Lung (tissue), 16 donors: Measurements from ENCODE around the gene COL9A3. TPM values are rescaled to one million over a fixed set of nuclear protein-coding genes. Genes with fewer than 3 reads are reported as not detected.

Experiments used
- ATAC-seq: fragments of 200-7000 bp; cut with Tn5 transposase; one replicate; pipeline ENCODE4 v1.9.1; 2020; ENCODE audit warnings: moderate number of reproducible peaks; ENCODE audit not compliant: insufficient read depth, low FRiP score
- DNase-seq, 3 donors: peaks; one replicate each; pipeline ENCODE4 v3.0.0-alpha.2; 2013 to 2017
- H3K27ac ChIP-seq, 2 donors: one replicate each; pipeline ENCODE4 v1.5.1; 2013; ENCODE audit warnings: mild to moderate bottlenecking in 2 of 2, moderate library complexity in 2 of 2, control low read depth in 1 of 2, inconsistent platforms in 1 of 2, low read depth in 1 of 2, low read length in 1 of 2
- H3K27me3 ChIP-seq, 3 donors: one replicate each; pipeline ENCODE4 v1.5.1; 2013; ENCODE audit warnings: low read length in 2 of 3; ENCODE audit not compliant: control insufficient read depth in 3 of 3, insufficient read depth in 3 of 3
- H3K36me3 ChIP-seq, 4 donors: one replicate each; pipeline ENCODE4 v1.5.1; 2013; ENCODE audit warnings: low read length in 4 of 4, mild to moderate bottlenecking in 1 of 4, moderate library complexity in 1 of 4; ENCODE audit not compliant: control insufficient read depth in 4 of 4, insufficient read depth in 4 of 4
- H3K4me1 ChIP-seq, 5 donors: one replicate each; pipeline ENCODE4 v1.5.1; 2013; ENCODE audit warnings: low read length in 5 of 5, mild to moderate bottlenecking in 2 of 5, moderate library complexity in 1 of 5; ENCODE audit not compliant: control insufficient read depth in 5 of 5, insufficient read depth in 5 of 5
- H3K4me3 ChIP-seq: one replicate; pipeline ENCODE4 v1.5.1; 2013; ENCODE audit warnings: mild to moderate bottlenecking, control low read depth, moderate library complexity
- H3K9ac ChIP-seq, 2 donors: one replicate each; pipeline ENCODE4 v1.5.1; 2013; ENCODE audit warnings: low read length in 2 of 2, control low read depth in 1 of 2; ENCODE audit not compliant: insufficient read depth in 1 of 2
- H3K9me3 ChIP-seq, 4 donors: one replicate each; pipeline ENCODE4 v1.5.1; 2013; ENCODE audit warnings: low read length in 3 of 4, mild to moderate bottlenecking in 1 of 4, moderate library complexity in 1 of 4; ENCODE audit not compliant: control insufficient read depth in 4 of 4, insufficient read depth in 3 of 4
- CTCF ChIP-seq: IDR thresholded peaks from 2 replicates; pipeline ENCODE4 v1.5.1; 2012; ENCODE audit warnings: mild to moderate bottlenecking; ENCODE audit errors: control extremely low read depth, extremely low read depth
- WGBS, 2 donors: extraction: QIAGEN DNeasy Blood & Tissue Kit; methylation state at CpG; one replicate each; pipeline ENCODE4 v1.1.7; 2013; 5-methylcytosine and 5-hydroxymethylcytosine counted together
- long read RNA-seq, 5 donors: transcript quantifications; one replicate each; lab custom pipeline, GENCODE V29; 2026
- polyA plus RNA-seq, 2 donors: library from polyadenylated mRNA; stranded (reverse); fragments of 200-250 nt; gene quantifications; one replicate each; pipeline ENCODE4 v1.2.1, GENCODE V29; 2013
- total RNA-seq, 2 donors: library from RNA; depleted of rRNA in 1 of 2; stranded (reverse); fragments of >200 nt in 1 of 2; gene quantifications; one replicate each; pipeline ENCODE4 v1.2.1, GENCODE V29; 2014 to 2021
- donor health status: control.
- donor health status: control.
- donor health status: Bipolar disorder and iron deficiency.
- donor health status: healthy.
- donor health status: DM: yes; HTN: yes; CAD: no.

COL9A3 gene
- total RNA-seq (10 to 100 TPM in 1 of 2 donors, under 1 TPM in 1; 0.55 to 26.1 TPM), polyA plus RNA-seq (1 to 10 TPM; 3.7 to 4.2 TPM)
- long read RNA-seq, donor 1, transcript COL9A3-206 (3 exons, 539 nt): major isoform, 15 of 30 reads
- long read RNA-seq, donor 1, partial matches to known transcripts: 11 of 30 reads
- long read RNA-seq, donor 1, other reads (novel, unspliced or antisense): 0 of 30 reads
- long read RNA-seq, donor 2, transcript COL9A3-206 (3 exons, 539 nt): major isoform, 5 of 8 reads
- long read RNA-seq, donor 2, partial matches to known transcripts: 0 of 8 reads
- long read RNA-seq, donor 2, other reads (novel, unspliced or antisense): 0 of 8 reads
- long read RNA-seq, donor 3, transcript COL9A3-215 (32 exons, 2,497 nt): major isoform, 5 of 7 reads
- long read RNA-seq, donor 3, partial matches to known transcripts: 0 of 7 reads
- long read RNA-seq, donor 3, other reads (novel, unspliced or antisense): 0 of 7 reads
- long read RNA-seq, donor 4, transcript COL9A3-206 (3 exons, 539 nt): major isoform, 6 of 15 reads
- long read RNA-seq, donor 4, partial matches to known transcripts: 7 of 15 reads
- long read RNA-seq, donor 4, other reads (novel, unspliced or antisense): 0 of 15 reads
- long read RNA-seq, donor 5, transcript COL9A3-206 (3 exons, 539 nt): major isoform, 7 of 41 reads
- long read RNA-seq, donor 5, transcript COL9A3-215 (32 exons, 2,497 nt): major isoform, 7 of 41 reads
- long read RNA-seq, donor 5, partial matches to known transcripts: 25 of 41 reads
- long read RNA-seq, donor 5, other reads (novel, unspliced or antisense): 0 of 41 reads

GRCh38 chr20:62816884-62817873 lies at the start of gene COL9A3:
COL9A3 (plus strand) TSS chr20:62817050; CDS start chr20:62817065, 15 bp downstream.
- TF ChIP-seq CTCF: no peak
- H3K36me3 ChIP-seq: peaks cover 0 to 17% (median 0%) of the 10 kb centered on the region in 4 donors
- H3K27ac ChIP-seq: no peak within 1 kb of the TSS
- peak within 1 kb of the TSS; percentile 5 for H3K4me3 ChIP-seq
- peaks cover 2 to 12% (median 11%) of the 10 kb centered on the region in 3 donors for H3K27me3 ChIP-seq
- no peak within 1 kb of the TSS for H3K9ac ChIP-seq
- 11 to 14% methylated on average over 49 to 108 of the region's 108 CpGs for WGBS, 2 donors
- no peak for ATAC-seq
- peaks cover 0 to 45% (median 12%) of the 10 kb centered on the region in 5 donors for H3K4me1 ChIP-seq
- H3K9me3 ChIP-seq: peaks cover 0 to 7% (median 0%) of the 10 kb centered on the region in 4 donors
- peak in 2 of 3 donors; percentile 65 for DNase-seq

- TF ChIP-seq CTCF: no peak
- Histone ChIP-seq H3K4me1 (peaks cover 0 to 34% (median 6%) of the 10 kb centered on the region in 5 donors), H3K27me3 (no peaks in the 10 kb centered on the region), H3K9ac (no peak overlapping the region), H3K36me3 (no peaks in the 10 kb centered on the region), H3K27ac (no peak overlapping the region), H3K9me3 (no peaks in the 10 kb centered on the region), H3K4me3 (no peak overlapping the region)
- WGBS, 2 donors: 75 to 85% methylated on average over 8 of the region's 8 CpGs
- ATAC-seq (no peak), DNase-seq (no peak)
Measured at GRCh38 chr20:62768234-62768546, 48.7 kb upstream of the COL9A3 start.

- DNase-seq (peak; percentile 84 to 91 (median 87)), ATAC-seq (no peak)
- no peak overlapping the region for H3K27ac ChIP-seq
- no peak overlapping the region for H3K4me3 ChIP-seq
- peaks cover 0 to 34% (median 6%) of the 10 kb centered on the region in 5 donors for H3K4me1 ChIP-seq
- H3K36me3 ChIP-seq: no peaks in the 10 kb centered on the region
- H3K9ac ChIP-seq: no peak overlapping the region
- TF ChIP-seq CTCF: no peak
- 51 to 66% methylated on average over 21 of the region's 21 CpGs for WGBS, 2 donors
- no peaks in the 10 kb centered on the region for H3K9me3 ChIP-seq
- H3K27me3 ChIP-seq: no peaks in the 10 kb centered on the region
Measured at GRCh38 chr20:62768551-62769287, 48.1 kb upstream of the COL9A3 start.
